ENCODE data around the gene FGD6. TPM values are rescaled to one million over a fixed set of nuclear protein-coding genes. Genes with fewer than 3 reads are reported as not detected.

FGD6 gene
- total and polyA plus RNA-seq, 2 donors (not counting 1 experiment from before 2014, with no cell fraction given): 1.2 to 8.4 TPM

DNA sequence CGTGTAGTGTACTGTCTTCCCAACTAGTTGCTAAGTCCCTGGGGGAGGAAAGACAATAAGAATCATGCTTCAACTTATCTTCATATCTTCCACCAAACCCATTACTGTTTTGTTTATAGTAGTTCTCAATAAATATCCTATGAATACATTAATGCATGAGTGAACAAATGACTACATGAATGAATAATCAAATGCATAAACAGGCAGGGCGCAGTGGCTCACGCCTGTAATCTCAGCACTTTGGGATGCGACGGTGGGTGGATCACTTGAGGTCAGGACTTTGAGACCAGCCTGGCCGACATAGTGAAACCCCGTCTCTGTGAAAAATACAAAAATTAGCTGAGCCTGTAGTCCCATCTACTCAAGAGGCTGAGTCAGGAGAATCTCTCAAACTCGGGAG, 111.7 kb downstream of the FGD6 start:
- Mint-ChIP-seq H3K27ac (no peak overlapping the region), H3K4me3 (no peak overlapping the region), H3K9me3 (ENCODE audit: insufficient read depth) (no peaks in the 10 kb centered on the region), H3K4me1 (peaks cover 15% of the 10 kb centered on the region), H3K27me3 (no peaks in the 10 kb centered on the region)
- ATAC-seq (ENCODE audit: low read depth) (no peak), DNase-seq (no peak)
- no peak for TF ChIP-seq CTCF (IDR thresholded peaks at IDR 0.05)
- no peak for TF ChIP-seq EZH2 (IDR thresholded peaks at IDR 0.05; ENCODE audit: borderline replicate concordance, insufficient read depth, low read depth, low read length, poor library complexity, severe bottlenecking)
- Histone ChIP-seq H3K27me3 (replicated peaks in 1 of 4; ENCODE audit: control extremely low read depth in 1 of 4, control insufficient read depth in 3 of 4, insufficient read depth in 4 of 4, low read length in 3 of 4) (no peaks in the 10 kb centered on the region), H3K4me2 (replicated peaks; ENCODE audit: low read depth, low read length, poor library complexity, severe bottlenecking) (no peak overlapping the region), H3K9ac (ENCODE audit: low read length) (no peak overlapping the region), H3K36me3 (replicated peaks in 1 of 2; ENCODE audit: control extremely low read depth in 1 of 2, control insufficient read depth in 1 of 2, extremely low read depth in 1 of 2, insufficient read depth in 2 of 2, low read length in 1 of 2) (no peaks in the 10 kb centered on the region), H3K9me3 (ENCODE audit: control extremely low read depth in 1 of 3, control insufficient read depth in 2 of 3, insufficient read depth in 1 of 3, low read length in 2 of 3) (no peaks in the 10 kb centered on the region), H3K4me3 (ENCODE audit: control extremely low read depth in 1 of 5, extremely low read depth in 1 of 5, insufficient read depth in 1 of 5, low read depth in 2 of 5, low read length in 4 of 5) (no peak overlapping the region), H3K27ac (ENCODE audit: low read length in 2 of 2) (no peak overlapping the region), H3K79me2 (ENCODE audit: control insufficient read depth, insufficient read depth, low read length) (no peaks in the 10 kb centered on the region), H3K4me1 (ENCODE audit: control insufficient read depth in 2 of 2, insufficient read depth in 2 of 2, low read length in 2 of 2) (peaks cover 0 to 2% of the 10 kb centered on the region in 2 donors), H2AFZ (ENCODE audit: insufficient read depth, low read depth, low read length, poor library complexity, severe bottlenecking) (no peak overlapping the region), H4K20me1 (ENCODE audit: control insufficient read depth, insufficient read depth, low read length, poor library complexity, severe bottlenecking) (no peaks in the 10 kb centered on the region)
- ChIA-PET POLR2A (no interaction called here), CTCF (interaction anchor here (1.5 kb wide), 1 partner anchor 429 kb away, joined by 3 read pairs; no protein-coding TSS in a partner anchor)
- WGBS (ENCODE audit: insufficient coverage): 79% methylated on average over 6 of the region's 8 CpGs
- intact Hi-C loops (cut with micrococcal nuclease): no loop called here

GRCh38 chr12:95104919-95105452, 112.3 kb downstream of the FGD6 start:
- no peaks in the 10 kb centered on the region for H3K9me3 Mint-ChIP-seq (ENCODE audit: insufficient read depth)
- H3K36me3 ChIP-seq (replicated peaks in 1 of 2; ENCODE audit: control extremely low read depth in 1 of 2, control insufficient read depth in 1 of 2, extremely low read depth in 1 of 2, insufficient read depth in 2 of 2, low read length in 1 of 2): no peaks in the 10 kb centered on the region
- H3K9ac ChIP-seq (ENCODE audit: low read length): no peak overlapping the region
- intact Hi-C loops (cut with micrococcal nuclease): no loop called here
- H3K79me2 ChIP-seq (ENCODE audit: control insufficient read depth, insufficient read depth, low read length): no peaks in the 10 kb centered on the region
- H3K4me3 Mint-ChIP-seq: no peak overlapping the region
- ATAC-seq (ENCODE audit: low read depth): no peak
- POLR2A ChIA-PET: no interaction called here
- WGBS (ENCODE audit: insufficient coverage): no CpG with 5 or more reads among the region's 2 CpGs
- H3K27ac ChIP-seq (ENCODE audit: low read length in 2 of 2): no peak overlapping the region
- no peak overlapping the region for H3K4me3 ChIP-seq (ENCODE audit: control extremely low read depth in 1 of 5, extremely low read depth in 1 of 5, insufficient read depth in 1 of 5, low read depth in 2 of 5, low read length in 4 of 5)
- no peak overlapping the region for H2AFZ ChIP-seq (ENCODE audit: insufficient read depth, low read depth, low read length, poor library complexity, severe bottlenecking)
- no peak for DNase-seq
- H4K20me1 ChIP-seq (ENCODE audit: control insufficient read depth, insufficient read depth, low read length, poor library complexity, severe bottlenecking): no peaks in the 10 kb centered on the region
- H3K27ac Mint-ChIP-seq: no peak overlapping the region
- H3K4me2 ChIP-seq (replicated peaks; ENCODE audit: low read depth, low read length, poor library complexity, severe bottlenecking): no peak overlapping the region
- peaks cover 15% of the 10 kb centered on the region for H3K4me1 Mint-ChIP-seq
- no peak for TF ChIP-seq EZH2 (IDR thresholded peaks at IDR 0.05; ENCODE audit: borderline replicate concordance, insufficient read depth, low read depth, low read length, poor library complexity, severe bottlenecking)
- no peak for TF ChIP-seq CTCF (IDR thresholded peaks at IDR 0.05)
- CTCF ChIA-PET: interaction anchor here (1.5 kb wide), 1 partner anchor 430 kb away, joined by 3 read pairs; no protein-coding TSS in a partner anchor
- no peaks in the 10 kb centered on the region for H3K27me3 Mint-ChIP-seq
- no peaks in the 10 kb centered on the region for H3K9me3 ChIP-seq (ENCODE audit: control extremely low read depth in 1 of 3, control insufficient read depth in 2 of 3, insufficient read depth in 1 of 3, low read length in 2 of 3)
- H3K4me1 ChIP-seq (ENCODE audit: control insufficient read depth in 2 of 2, insufficient read depth in 2 of 2, low read length in 2 of 2): peaks cover 0 to 2% of the 10 kb centered on the region in 2 donors
- no peaks in the 10 kb centered on the region for H3K27me3 ChIP-seq (replicated peaks in 1 of 4; ENCODE audit: control extremely low read depth in 1 of 4, control insufficient read depth in 3 of 4, insufficient read depth in 4 of 4, low read length in 3 of 4)
